HuH-7 (cell line): ENCODE measurements around the gene JADE1.

ENCODE experiments used
- DNase-seq: peaks from one replicate; pipeline ENCODE4 v3.0.0; 2011; ENCODE audit warnings: low spot score

Gene JADE1

DNA sequence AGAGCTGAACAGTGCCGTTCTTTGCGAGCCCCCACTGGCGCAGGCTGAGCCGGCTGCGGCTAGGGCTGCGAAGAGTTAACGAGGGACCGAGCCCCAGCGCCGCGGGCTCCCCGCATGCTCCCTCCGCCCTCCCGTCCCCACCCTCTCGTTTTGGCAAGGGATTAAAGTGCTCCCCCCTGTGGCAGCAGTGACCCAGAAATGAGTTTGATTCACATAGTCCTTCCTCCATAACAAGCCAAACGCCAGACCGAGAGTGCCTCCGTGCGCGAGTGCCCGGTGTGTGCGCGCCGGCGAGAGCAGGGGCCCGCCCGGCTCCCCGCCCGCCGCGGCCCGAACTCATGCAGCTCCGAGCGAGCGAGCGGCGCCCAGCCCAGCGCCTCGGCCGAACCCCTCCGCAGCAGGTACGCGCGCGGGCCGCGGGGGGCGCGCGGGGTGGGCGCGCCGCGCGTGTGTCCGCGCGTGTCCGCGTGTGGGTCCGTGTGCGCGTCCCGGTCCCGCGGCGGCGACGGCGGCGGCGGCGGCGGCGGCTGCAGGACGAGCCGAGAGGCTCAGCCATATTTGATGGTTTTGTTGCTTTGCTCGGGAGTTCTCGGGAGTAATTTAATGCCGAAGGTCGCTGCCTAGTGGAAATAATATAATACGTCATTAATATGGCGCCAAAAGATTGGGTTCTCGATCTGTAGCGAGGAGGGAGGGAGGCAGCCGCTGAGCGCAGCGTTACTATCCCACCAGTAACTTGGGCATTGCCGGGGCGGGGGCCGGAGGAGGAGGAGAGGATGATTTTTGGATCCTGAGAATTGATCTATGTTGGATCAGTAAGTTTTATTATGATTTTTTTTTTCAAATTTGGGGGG lies at the start of gene JADE1:
Gene JADE1 (plus strand): TSS at position 224 of the 854 bp plus-strand sequence. CDS start 22,059 bp downstream, outside the sequence.
- DNase-seq: peak; percentile 64

DNA sequence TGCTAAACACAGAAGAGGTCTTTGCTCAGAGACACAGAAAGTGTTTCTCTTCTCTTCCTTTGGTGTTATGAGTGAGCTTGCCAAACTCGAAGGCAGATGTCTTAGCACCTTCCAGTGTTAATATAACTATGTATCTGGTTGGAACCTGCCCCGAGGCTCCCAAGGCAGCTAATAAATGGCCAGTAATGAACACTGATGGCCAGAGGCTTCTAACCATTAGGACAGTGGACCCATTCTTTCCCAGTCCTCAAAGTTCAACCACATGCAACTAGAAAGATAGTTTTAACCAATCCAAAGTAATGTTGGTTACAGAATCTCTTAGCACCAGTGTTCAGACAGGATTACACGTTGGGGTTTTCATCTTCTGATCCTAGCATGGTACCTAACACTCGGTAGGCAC lies 42.7 kb upstream of the JADE1 start:
- DNase-seq: no peak

DNA sequence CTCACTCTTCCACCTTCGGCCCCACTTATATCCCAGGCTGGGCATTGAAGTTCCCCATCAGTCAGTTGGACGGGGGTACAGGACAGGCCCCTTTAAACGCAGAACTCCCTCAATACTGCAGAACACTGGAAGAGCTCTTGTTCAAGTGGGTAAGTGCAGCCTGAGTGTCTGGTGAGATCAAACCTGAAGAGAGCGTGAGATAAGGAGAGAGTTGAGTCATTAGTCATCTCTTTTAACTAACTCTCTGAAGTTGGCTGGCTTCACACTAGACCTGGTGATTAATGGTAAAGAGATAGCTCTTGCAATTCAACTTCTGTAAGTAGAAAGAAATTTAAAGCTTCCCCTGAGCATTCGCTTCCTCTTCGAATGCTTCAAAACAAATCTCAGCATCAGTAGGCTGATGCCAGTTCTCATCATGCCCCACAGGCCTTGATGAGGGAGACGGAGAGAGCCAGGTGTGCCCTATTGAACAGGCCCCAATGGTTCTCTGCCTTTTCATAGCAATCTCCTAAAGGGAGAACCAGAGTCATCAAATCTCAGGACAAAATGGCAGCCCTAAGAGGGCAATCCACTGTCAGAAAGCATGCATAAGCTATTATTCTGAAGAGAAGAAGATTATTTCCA lies 41.0 kb upstream of the JADE1 start:
- DNase-seq: no peak

DNA sequence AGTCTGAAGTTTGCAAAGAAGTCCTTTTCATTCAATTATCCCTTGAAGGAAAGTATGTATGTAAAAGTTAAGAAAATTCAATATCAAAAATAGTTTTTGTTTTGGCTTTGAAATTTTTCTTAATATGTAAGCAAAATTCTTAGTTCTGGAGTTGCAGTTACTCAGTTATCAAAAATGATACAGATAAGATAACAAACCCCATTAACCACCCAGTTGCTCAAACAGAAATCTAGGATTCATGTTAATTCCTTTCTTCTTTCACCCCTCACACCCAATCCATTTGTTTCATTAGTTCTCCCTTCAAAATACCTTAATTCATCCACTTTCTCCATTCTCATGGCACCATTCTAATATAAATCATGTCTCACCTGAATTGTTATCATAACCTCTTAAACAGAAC lies 40.5 kb upstream of the JADE1 start:
- no peak for DNase-seq

DNA sequence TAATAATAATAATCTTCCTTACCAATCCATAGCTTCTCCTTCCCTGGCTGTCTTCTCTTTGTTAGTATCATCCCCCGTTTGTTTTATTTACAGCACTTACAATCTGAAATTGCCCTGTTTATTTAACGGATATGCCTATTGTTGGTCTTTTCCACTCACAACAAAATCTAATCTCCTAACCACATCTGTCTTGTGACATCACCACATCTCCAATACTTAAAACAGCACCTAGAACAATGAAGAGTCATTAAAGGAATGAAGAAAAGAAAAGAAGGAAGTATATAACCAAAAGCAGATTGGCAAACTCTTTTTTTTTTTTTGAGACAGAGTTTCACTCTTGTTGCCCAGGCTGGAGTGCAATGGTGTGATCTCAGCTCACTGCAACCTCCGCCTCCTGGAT lies 38.7 kb upstream of the JADE1 start:
- DNase-seq: no peak

DNA sequence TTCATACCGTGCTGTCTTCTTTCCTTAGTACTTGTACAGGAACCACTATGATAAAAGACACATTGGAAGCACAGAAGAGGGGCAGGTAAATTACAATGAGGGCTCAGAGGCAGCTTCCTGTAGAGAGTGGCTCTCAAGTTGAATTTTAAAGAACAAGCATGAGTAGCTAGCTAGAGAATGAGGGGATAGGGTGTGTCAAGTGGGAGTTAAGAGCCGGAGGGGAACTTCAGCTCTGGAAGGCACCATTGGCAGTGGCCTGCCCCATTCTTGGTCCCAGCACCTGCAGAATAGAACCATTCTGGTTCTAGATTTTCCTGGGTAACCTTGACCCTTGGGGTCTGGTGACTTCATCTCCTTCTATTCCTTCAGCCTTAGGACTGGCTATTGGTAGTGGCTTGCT lies 34.0 kb upstream of the JADE1 start:
- DNase-seq: no peak

DNA sequence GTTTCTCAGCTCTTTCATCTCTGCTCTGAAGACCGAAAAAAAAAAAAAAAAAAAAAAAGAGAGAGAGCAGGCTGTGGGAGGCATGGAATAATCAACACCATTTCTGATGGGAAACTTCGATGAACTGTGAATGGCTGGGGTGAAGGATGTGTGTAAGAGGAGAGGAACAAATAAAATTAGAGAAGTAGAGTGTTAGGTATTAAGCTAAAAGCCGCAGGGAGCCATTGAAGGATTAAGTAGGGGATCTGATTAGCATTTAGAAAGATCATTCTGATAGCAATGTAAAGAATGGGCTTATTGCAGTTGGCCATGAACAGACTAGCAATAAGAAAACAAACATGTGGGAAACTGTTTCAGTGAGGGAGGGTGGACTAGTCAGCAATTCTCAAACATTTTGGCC lies 33.6 kb upstream of the JADE1 start:
- DNase-seq: no peak

DNA sequence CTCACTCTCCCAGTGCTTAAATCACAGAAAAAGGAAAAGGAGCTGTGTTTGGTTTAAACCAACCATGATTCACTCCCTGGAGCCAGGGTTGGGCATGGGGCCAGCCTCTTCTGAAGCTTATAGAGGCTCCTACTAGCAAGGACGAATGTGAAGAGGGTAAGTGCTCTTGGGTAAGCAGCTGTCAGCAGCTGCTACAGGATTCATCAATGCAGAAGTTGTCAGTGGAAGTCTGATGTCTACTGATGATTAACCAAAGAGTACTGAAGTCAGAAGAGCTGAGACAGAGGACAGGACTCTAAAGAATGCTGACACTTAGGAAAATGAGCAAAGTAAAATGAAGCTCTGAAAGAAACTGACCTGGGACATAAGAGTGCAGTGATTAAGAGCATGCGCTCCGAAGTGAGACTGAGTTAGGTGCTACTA lies 32.7 kb upstream of the JADE1 start:
- no peak for DNase-seq

DNA sequence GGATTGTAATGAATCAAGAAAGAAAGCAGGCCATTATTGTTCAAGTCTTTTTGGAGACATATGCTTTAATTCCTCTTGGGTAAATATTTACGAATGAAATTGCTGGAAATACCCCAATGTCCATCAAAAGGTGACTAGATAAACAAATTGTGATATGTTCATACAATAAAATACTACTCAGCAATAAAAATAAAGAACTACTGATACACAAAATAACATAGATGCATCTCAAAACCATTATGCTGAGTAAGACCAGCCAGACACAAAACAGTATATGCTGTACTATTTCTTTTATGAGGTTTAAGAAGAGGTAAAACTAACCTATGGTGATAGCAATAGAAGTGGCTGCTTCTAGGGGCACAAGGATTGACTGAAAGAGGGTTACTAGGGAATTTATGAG lies 28.8 kb upstream of the JADE1 start:
- DNase-seq: no peak

DNA sequence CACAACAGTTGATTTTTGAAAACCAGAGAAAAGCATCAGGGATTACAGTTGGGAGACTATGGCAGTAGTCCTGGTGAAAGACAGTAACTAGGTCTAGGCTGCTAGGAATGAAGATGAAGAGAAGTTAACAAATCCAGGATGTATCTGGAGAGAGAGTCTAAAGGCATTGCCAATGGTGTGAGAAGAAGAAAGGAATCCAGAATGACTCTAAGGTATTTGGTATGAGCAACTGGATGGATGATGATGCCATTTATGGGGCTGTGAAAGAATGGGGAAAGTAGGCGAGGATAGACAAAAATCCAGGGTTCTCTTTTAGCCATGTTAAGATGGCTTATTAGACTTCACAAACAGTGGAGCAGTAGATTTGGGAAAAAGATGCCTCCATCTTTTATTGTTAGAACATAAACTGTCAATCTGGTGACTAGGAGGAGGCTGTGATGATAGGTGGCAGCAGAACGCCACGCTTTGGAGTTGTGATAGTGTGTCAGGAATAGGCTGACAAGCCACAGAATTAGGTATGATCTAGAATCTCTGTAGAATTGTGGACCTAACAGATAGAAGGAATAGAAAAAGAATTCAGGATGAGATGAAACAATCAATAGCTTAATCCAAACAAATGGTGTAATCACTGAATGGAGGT lies 27.3 kb upstream of the JADE1 start:
- peak; percentile 26 for DNase-seq

DNA sequence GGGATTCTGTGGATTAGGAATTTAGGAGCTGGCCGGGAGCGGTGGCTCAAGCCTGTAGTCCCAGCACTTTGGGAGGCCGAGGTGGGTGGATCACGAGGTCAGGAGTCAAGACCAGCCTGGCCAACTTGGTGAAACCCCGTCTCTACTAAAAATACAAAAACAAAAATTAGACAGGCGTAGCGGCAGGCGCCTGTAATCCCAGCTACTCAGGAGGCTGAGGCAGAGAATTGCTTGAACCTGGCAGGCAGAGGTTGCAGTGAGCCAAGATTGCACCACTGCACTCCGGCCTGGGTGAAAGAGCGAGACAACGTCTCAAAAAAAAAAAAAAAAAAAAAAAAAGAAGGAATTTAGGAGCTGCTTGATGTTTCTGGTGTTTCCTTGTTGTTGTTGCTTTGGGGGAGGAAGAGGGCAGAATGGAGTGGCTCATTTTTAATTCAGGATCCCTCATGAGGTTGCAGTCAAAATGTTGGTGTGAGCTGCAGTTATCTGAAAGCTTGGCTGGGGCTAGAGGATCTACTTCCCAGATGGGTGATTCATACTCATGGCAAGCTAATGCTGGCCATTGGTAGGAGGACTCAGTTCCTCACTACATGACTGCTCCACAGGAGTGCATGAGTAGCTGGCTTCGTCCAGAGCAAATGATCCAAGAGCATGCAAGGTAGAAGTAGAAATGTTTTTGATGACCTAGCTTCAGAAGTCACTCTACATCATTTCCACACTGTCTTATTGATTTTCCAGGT lies 26.5 kb upstream of the JADE1 start:
- DNase-seq: no peak

DNA sequence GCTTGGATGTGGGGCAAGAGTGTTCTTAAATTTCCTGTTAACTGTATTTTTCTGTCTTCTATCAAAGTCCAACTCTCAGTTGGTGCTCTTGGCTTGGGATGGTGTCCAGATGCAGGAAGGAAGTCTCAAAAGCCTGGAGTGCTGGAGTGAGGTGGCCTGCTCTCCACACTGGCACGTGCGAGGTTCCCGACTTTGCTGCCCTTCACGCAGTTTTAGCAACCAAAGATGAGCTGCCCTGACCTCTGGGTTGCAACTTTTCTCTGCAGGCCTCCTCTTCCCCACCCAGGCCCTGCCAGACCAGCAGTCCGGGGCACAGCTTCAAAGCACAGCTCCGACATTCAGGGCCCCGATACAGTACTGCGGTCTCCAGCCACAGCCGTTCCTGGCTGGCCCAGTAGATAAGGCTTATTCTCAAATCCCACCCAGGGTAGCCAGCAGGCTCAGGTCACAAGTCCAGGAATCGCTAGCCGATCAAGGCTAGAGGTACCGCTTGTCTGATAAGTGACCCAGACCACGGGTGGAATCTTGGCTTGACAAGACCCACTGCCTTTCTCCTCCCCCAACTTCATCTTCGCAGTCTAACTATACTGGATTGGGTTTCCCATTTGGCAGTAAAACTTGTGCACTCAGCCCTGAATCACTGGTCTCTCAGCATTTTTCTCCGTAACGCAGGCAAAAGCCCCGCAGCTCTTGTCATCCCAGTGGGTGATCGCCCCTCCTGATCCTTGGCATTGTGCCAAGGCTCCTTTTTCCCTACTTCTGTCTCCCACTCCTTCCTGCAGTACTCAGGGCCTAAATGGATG lies 21.8 kb upstream of the JADE1 start:
- no peak for DNase-seq

DNA sequence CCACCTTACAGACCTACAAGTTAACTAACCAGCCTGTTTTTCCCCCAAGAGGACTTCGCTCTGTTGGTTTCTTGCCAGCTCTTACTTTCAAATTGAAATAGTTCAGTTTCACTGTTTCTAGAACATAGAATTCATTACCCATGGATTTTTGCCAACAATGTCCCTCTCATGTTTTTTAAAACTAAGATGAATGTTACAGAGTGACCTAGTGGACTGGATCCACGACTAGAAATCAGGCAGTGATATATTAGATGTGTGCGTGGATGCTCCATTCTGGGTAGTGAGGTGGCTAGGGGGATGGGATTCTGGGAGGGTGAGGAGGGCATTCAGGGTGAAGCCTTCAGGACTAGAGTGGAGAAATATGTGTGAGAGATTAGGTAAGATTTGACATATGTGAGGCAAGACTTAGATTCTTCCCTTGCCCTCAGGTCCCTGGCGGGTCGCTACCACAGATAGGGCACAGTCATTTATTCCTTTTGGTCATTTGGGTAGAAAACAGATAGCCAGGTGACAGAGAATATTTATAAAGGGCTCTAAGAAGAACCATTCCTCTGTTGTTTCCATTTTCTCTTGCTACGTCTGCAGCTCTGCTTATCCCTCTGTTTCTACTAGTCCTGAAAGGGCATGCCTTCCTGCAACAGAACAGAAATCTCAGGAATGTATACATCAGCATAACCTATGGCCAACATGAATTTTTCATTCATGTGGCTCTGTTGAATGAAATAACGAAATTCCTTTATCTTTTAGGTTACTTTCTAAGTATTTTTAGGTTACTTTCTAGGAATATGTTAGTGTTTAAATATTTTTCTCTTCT lies 15.4 kb upstream of the JADE1 start:
- no peak for DNase-seq

DNA sequence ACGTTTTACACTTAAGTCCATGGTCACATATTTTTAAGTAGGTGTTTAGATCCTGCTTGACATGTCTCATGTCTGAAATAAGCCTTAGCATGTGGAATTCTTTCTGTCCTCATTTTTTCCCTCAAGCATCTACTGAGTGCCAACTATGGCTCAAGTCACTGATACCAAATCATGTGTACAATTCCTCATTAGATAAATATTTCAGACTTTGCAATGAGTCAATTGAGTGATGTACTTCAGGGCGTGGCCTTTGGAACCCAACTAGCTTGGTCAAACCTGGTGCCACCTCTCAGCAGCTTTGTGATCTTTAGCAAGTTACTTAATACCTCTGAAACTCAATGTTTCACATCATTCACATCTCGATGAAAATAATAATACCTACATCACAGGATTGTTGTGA lies 12.6 kb upstream of the JADE1 start:
- DNase-seq: no peak

DNA sequence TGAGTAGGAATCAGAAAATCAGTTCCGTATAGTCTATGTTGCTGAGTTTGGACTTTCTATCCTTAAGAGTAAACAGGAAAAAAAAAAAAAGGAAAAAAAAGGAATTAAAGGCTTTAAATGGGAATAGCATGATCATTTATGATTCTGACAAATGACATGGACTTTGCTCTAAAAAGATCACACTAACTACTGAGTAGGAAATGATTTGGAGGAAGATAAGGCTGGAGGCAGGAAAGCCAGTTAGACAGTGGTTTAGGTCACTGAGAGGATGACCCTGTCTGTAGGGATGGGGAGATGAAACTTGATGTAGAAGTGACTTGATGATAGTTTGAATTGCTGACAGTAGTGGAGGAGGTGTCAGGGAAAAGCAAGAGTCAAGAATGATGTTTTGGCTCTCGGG lies 9.2 kb upstream of the JADE1 start:
- no peak for DNase-seq

DNA sequence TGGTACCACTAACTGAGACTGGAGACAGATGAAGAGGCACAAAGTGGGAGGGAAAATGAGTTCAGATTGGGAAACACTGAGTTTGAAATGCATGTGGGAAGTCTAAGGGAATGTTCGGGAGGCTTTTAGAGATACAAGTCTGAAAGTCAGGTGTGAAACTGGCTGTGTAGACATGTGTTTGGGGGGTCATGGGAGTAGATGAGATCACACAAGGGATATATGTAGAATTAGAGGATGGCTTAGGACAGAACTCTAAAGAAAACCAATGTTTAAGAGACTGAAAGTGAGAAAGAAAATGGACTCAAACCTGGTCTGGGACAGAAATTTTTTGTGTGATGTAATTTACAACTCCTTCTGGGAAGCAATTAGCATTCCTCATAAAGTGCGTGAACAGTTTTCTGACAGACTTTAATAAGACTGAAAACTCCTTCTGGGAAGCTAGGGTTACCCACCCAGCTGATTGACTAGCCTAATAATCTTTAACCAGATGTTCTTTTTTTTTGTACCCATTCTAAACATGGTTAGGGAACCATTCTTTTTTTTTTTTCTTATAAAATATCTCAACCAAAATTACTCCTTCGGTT lies 8.7 kb upstream of the JADE1 start:
- no peak for DNase-seq

DNA sequence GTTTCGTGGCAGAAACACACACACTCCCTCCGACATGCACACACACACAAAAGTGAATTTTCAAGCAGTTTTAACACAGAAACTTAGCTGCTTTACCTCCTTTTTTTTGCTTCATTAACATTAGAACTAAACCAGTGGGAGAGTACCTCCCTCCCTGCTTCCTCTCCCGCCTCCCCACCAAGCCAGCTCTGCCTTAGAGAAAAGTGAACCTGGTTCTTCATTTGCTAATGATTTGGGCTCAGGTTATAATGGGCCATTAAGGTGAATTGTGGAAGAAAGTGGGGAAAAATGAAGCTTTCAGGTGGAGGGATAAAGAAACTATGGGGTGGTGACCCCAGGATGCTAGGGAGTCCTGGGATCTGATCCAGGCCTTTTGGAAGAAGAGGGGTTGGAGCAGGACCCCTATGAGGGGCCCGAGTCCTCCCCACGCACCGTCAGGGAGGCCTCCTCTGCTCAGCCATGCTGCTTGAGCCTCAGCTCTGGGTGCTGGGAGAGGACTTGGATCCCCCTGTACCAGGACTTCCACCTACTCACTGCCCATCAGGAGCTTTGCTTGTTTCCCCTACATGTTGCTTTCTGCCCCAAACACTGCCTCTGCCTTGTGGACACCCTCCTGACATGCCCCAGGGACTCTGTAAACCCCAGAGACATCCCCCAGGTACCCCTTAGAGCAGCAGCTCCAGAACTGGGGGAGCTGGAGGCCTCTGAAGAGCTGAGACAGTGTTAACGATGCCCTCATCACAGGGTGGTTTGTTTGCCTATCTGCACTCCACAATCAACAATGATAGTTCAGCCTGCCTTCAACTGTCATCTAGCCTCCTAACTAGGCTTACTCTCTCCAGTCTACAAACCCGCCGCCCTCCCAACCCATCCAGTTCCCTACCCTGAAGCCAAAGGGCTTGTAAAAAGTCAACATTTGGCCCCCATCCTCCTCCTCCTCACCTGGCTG lies 6.5 kb upstream of the JADE1 start:
- no peak for DNase-seq

DNA sequence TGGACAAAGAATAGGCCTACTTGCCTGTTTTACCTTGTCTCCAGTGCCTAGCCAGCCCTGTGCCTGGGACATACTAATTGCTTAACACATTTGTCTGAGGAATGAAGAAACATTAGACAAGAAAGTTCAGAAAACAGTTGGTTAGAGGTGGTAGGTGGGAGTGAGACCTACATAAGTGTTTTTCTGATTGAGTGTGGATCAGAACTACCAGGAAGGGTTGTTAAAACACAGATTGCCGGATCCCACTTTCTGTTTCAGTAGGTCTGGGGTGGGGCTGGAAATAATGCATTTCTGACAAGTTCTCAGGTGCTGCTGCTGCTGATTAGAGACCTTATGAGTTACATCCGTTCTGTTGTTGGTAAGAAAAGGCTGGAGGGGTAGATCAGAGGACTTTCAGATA lies 5.7 kb upstream of the JADE1 start:
- DNase-seq: no peak

DNA sequence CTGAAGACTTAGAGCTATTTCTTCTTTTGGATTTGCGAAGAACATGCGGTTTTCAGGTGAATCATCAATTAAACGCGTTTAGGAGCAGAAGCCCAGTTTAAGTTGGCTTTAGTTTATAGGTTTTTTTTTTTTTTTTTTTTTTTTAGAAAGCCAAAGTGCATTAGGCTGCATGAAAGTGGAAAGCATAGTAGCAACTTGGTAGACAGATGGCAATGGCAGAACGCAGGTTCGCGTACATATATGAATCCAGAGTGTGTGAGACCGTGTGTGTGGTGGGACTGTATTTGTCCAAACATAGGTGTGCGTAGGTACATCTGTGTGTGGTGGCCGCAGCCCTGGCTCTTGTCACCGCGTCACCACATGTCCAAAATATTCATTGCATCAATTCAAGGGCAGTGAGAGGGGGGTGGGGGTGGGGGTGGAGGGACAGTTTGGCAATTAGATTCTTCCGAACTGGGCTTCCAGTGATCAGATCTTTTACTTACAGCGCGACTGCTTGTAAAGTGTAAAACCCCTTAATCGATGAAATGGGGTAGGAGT lies 901 bp downstream of the JADE1 start:
- peak; percentile 20 for DNase-seq
